GM03348 (cell line): ENCODE data around the gene CDH4.
A peak's percentile ranks its signal among the peaks of the same experiment; 100 is the strongest.

Experiments used
- DNase-seq: peaks from one replicate; pipeline ENCODE4 v3.0.0; 2012; ENCODE audit warnings: low spot score

CDH4 gene

GRCh38 chr20:61560361-61560853 lies 308.3 kb downstream of the CDH4 start:
- DNase-seq = peak; percentile 63

- no peak for DNase-seq
Measured at GRCh38 chr20:61561111-61561830, 309.2 kb downstream of the CDH4 start.

GRCh38 chr20:61562491-61562890 lies 310.4 kb downstream of the CDH4 start:
- DNase-seq = no peak

- no peak for DNase-seq
Measured at GRCh38 chr20:61562897-61563504, 310.9 kb downstream of the CDH4 start.

GRCh38 chr20:61564628-61565027 lies 312.6 kb downstream of the CDH4 start:
- DNase-seq = no peak

GRCh38 chr20:61565791-61566190 lies 313.7 kb downstream of the CDH4 start:
- DNase-seq = no peak

- no peak for DNase-seq
Measured at GRCh38 chr20:61566691-61567090, 314.6 kb downstream of the CDH4 start.

GRCh38 chr20:61567204-61567603 lies 315.1 kb downstream of the CDH4 start:
- DNase-seq = no peak

GRCh38 chr20:61569825-61570224 lies 317.8 kb downstream of the CDH4 start:
- DNase-seq = no peak

- no peak for DNase-seq
Measured at GRCh38 chr20:61570646-61571195, 318.7 kb downstream of the CDH4 start.

GRCh38 chr20:61571221-61571620 lies 319.2 kb downstream of the CDH4 start:
- DNase-seq = no peak

GRCh38 chr20:61571916-61572711 lies 320.1 kb downstream of the CDH4 start:
- no peak for DNase-seq

- no peak for DNase-seq
Measured at GRCh38 chr20:61572789-61573188, 320.7 kb downstream of the CDH4 start.

- DNase-seq = no peak
Measured at GRCh38 chr20:61573415-61574305, 321.6 kb downstream of the CDH4 start.

- no peak for DNase-seq
Measured at GRCh38 chr20:61575151-61575937, 323.3 kb downstream of the CDH4 start.

- DNase-seq = no peak
Measured at GRCh38 chr20:61576372-61576771, 324.3 kb downstream of the CDH4 start.

GRCh38 chr20:61577065-61577464 lies 325.0 kb downstream of the CDH4 start:
- no peak for DNase-seq

- DNase-seq = no peak
Measured at GRCh38 chr20:61579908-61580307, 327.8 kb downstream of the CDH4 start.

GRCh38 chr20:61580958-61581824 lies 329.1 kb downstream of the CDH4 start:
- DNase-seq = no peak

- DNase-seq = no peak
Measured at GRCh38 chr20:61581825-61582188, 329.7 kb downstream of the CDH4 start.
